Right ventricle myocardium inferior (tissue), 1 donor: ENCODE measurements around the gene HOXA4. TPM values are rescaled to one million over a fixed set of nuclear protein-coding genes. Genes with fewer than 3 reads are reported as not detected.
A peak's percentile ranks its signal among the peaks of the same experiment; 100 is the strongest.

Source experiments
- ATAC-seq: fragments of 200-7000 bp; cut with Tn5 transposase; one replicate; pipeline ENCODE4 v1.9.1; 2020; ENCODE audit warnings: mild to moderate bottlenecking, moderate library complexity
- DNase-seq: peaks from one replicate; pipeline ENCODE4 v3.0.0; 2021; ENCODE audit errors: missing footprints
- intact Hi-C: fragments of 100-400 bp; cut with DNase I; formaldehyde crosslinking; loops from one replicate; pipeline ENCODE4 v1.11.0; 2022
- total RNA-seq: library from RNA; stranded (reverse); fragmentation: NEBNext Ultra II Directional; extraction: Animal tissue kit (Norgen Biotek cat#: 25700); gene quantifications from one replicate; pipeline ENCODE4 v1.2.1, GENCODE V29; 2021
- donor health status: DM: no; HTN: yes; CAD: no; lungs with severe emphysema.

The HOXA4 gene
- total RNA-seq, 1 donor from 2014 or later, result 0.14 TPM

DNA sequence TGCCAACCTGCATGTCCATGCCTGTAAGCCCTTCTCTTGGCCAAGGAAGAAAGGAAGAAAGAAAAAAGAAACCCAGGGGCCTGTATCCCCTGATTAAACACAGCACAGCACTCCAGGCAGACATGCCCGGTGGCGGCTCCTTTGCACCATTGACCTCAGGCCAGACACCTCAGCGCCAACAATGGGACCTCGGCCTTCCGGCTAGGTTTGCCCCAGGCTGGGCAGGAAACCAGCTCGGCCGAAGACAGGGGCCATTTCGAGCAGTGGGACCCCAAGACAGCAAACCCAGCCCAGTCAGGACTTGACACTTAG lies 40.7 kb upstream of the HOXA4 start:
- DNase-seq (peak; percentile 44), ATAC-seq (no peak)
- intact Hi-C loops, result no loop called here

DNA sequence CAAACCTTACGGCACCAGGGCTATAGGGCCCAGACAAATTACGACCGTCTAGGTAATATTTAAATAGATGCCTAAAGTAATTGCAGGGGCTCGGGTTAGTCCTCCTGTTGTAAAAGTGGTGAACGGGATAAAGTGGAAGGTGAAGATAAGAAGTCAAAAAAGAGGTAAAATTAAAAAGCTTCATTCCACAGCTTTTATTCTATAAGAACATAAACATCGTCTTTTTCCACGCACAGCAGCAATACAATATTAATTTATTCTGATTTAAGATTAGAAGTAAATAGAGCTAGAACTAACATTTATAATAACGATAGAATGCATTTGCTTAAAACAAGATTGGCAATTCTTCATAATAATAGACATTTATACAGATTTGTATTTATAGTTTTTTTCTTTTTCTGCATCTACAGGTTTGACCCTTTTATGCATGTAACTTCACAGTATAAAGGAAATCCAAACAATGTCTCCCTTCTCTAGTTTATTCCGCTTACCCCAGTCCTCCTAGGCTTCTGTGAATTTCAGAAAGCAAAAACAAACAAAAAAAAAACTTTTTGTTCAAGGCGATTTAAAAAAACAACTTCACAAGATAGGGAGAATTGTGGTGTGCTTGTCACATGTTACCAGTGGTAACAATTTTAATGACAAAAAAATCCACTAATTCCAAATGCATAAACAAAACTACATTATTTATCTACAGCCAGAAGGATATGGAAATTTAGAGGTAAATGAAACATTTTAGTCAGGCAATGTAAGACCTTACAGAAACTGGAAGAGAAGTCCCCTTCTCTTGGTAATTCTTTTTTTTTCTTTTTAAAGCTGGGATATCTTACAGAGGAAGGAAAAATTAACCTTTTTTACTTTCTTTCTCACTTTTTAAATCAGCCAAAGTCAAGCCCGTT lies 40.1 kb upstream of the HOXA4 start:
- intact Hi-C loops, result no loop called here
- ATAC-seq, result no peak

DNA sequence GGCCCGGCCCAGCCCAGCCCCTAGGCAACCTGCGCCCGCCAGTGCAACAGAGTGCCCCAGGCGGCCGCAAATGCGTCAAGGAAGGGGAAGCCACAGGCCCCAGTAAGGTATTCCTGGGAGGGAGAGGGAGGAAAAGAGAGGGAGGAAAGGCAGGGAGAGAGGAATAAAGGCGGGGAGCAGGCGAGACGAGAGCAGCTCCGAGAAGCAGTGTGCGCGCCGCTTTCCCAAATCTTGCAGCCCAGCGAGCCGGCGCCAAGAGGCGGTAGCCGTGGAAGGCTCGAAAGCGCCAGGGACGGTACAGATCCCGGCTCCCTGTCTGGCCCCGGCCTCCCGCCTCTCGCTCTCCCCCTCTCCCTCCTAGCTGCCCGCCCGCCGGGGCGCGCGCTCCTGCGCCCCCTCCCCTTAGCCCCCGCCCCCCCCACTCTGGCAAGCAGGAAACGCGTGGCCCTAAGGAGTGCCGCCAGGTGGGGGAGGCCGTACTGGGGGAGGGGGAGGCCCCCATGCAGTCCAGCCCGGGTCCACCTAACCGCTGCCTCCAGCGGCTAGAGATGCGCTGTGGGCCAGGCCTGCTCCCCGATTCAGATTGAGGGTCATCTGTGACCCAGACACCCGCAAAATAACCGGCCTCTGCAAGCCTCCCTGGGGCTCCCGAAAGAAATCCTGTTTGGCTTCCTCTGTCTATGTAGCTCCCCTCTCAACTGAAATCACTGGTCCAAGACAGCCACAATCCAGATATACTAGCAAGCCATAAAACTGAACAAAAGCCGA lies 39.3 kb upstream of the HOXA4 start:
- no peak for ATAC-seq
- peak; percentile 31 for DNase-seq
- intact Hi-C loops, result loop anchor here (10.0 kb wide), 1 partner anchor 1285 kb away; no protein-coding TSS in a partner anchor

More for the DNA sequence above, 40.1 kb upstream of the HOXA4 start:
- DNase-seq, result no peak

DNA sequence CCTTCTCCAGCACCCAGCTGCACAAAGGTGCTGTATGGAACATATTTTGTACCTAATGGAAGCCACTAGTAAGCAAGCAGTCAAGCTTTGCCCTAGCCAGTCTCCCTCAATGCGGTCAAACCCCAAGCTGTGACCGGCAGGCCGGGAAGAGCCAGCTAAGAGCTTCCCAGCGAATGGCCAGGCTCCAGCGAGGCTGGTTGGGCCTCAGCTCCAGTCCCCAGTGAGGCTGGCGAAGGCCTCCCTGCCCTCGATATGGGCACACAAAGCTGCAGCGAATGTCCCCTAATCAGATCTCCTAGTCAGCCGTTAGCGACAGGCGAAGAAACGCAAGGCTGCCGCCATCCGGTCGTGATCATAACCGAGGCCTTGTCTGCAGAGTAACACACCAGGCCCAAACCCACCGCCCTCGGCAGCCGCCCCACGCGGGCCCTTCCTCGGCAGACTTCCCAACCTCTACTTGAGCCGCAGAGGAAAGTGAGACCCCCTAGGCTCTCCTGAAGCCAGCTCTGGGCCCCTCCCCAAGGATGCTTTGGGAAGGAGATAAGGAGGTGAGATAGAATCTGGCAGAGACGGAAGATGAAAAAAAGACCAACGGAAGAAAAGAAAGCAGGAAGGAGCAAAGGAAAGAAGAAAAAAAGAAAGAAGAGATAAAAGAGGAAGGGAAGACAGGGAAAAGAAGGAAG lies 37.8 kb upstream of the HOXA4 start:
- DNase-seq (peak; percentile 60), ATAC-seq (no peak)
- intact Hi-C loops, result loop anchor here (10.0 kb wide), 1 partner anchor 1284 kb away; no protein-coding TSS in a partner anchor

DNA sequence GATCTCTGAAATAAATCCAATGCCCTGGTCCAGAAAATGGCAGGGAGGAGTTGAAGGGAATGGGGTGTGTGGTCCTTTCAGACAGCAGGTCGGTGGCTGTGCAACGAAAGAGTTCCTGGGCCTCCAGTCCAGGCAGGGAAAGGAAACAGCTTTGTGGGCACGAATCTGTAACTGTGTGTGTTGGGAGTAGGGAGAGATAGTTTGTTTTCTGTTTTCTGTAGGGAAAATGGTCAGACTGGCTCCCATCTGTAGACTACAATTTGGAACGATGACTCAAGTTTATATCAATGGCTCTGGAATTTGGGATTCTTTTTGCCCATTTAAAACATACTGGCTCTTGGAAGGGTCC lies 37.3 kb upstream of the HOXA4 start:
- intact Hi-C loops, result loop anchor here (10.0 kb wide), 1 partner anchor 1283 kb away; no protein-coding TSS in a partner anchor
- ATAC-seq, result no peak
- no peak for DNase-seq

DNA sequence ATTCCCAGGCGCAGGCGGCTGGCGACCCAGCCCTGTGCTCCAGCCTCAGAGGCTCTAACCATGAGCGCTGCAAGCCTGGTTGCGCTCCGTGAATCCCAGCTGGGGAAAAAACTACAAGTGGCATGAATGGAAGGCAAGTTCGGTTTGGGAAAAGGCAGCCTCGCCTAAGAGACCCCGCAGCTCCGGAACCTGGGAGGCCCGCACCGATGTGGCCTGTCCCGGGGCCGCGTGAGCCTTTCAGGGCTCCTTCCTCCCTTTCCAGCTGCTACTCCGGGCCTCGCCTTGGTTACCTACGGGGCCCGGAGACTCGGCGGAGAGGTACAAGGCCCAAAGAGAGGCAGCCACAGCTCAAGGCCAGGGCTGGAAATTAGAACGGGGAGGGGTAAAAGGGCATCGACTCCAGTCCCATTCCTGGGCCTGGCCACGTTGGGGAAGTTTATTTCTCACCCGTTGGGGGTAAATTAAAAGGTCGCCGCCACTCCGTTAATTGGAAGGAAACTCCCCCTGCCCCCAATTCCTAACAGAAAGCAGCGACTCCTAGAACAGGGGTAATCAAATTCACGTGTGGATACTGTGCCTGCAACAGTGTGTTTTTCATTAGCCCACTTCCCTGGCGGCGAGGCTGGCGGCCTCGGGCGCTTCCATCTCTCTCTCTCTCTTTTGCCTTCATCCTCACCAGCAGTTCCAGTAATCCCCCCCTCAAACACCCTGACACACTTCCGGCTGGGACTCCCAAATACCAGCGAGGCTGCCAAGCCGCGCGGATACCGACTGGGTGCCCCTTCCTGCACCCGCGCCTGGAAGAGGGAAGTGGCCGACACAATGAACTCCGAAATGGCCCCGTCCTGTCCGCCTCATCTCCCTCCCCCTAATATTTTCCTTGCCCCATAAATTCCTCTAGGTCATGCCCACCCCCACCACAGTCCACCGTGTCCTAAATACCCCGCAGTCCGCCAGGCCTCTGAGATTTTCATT lies 36.3 kb upstream of the HOXA4 start:
- DNase-seq (peak; percentile 66), ATAC-seq (no peak)
- intact Hi-C loops, result loop anchor here (10.0 kb wide), 1 partner anchor 1282 kb away; no protein-coding TSS in a partner anchor

DNA sequence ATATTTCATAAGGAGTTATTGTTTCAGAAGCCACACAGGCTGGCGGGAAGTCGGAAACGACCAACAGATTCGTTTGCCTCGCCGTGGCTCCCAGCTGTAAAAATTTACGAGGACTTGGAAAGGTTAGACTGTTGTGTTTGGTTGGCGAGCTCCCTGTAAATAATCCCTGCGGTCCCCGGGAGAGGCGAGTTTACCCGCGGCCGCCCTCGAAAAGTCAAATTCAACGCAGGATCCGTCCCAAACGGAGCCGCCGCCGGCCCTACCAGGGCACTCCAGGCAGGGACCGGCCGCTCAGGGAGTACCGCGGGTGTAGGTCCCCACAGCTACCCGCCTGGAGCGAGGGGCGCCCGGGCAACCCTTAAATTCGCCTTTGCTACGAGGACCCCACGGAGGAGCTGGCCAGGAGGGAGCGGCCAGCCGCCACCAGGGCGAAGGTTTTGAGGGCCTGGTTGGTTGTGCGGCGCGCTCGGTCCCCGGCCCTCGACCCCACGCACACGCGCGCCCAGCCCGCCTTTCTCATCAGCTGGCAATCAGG lies 35.5 kb upstream of the HOXA4 start:
- DNase-seq (peak; percentile 53), ATAC-seq (no peak)
- intact Hi-C loops, result loop anchor here (10.0 kb wide), 1 partner anchor 1281 kb away; no protein-coding TSS in a partner anchor

DNA sequence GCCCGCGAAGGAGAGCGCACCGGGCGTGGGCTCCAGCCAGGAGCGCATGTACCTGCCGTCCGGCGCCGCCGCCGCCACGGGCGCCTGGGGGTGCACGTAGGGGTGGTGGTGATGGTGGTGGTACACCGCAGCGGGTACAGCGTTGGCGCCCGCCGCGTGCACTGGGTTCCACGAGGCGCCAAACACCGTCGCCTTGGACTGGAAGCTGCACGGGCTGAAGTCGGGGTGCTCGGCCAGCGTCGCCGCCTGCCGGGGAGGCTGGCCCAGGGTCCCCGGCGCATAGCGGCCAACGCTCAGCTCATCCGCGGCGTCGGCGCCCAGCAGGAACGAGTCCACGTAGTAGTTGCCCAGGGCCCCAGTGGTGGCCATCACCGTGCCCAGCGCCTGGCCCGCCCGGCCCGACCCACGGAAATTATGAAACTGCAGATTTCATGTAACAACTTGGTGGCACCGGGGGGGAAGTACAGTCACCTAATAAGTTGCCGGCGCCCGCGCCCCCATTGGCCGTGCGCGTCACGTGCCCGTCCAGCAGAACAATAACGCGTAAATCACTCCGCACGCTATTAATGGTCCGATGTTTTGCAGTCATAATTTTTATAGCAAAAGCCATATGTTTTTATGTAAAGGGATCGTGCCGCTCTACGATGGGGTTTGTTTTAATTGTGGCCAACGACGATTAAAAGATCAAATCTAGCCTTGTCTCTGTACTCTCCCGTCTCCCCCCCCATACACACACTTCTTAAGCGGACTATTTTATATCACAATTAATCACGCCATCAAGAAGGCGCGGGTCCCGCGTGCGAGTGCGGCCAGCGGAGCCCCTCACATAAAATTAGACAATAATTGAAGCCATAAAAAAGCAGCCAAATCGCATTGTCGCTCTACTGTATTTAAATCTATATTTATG lies 34.8 kb upstream of the HOXA4 start, which contains the start of gene HOXA9:
TSS of gene HOXA9 (minus strand) at position 449 of the 907 bp plus-strand sequence. CDS start at position 369, 80 bp downstream.
- no peak for ATAC-seq
- DNase-seq, result peak; percentile 88
- intact Hi-C loops, result loop anchor here (10.0 kb wide), 1 partner anchor 1281 kb away; no protein-coding TSS in a partner anchor

DNA sequence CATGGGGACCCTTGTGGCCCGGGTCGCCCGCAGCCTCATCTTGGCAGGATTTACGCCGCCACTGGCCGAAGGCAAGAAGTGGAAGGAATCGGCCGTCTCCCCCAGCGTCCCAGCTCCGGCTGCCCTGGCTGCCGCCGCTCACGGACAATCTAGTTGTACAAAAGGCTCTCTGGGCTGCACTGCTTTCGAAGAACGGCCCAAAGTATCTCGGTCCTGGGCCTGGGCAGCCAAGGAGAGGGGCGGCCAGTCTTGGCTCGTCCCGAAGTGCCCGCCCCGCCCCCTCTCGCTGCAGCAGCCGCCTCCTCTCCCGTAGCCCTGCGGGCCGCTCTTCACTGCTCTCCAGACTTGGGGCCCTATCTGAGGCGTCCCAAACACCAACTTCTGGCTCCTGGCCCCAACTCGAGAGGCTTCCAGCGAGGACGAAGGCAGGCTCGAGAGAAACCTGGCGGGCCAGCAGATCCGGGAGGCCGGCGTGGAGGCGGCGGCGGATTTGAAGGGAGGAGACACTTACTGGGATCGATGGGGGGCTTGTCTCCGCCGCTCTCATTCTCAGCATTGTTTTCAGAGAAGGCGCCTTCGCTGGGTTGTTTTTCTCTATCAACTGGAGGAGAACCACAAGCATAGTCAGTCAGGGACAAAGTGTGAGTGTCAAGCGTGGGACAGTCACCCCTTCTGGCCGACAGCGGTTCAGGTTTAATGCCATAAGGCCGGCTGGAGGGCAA lies 34.0 kb upstream of the HOXA4 start:
- DNase-seq (peak; percentile 69), ATAC-seq (no peak)
- intact Hi-C loops, result loop anchor here (5.0 to 10.0 kb wide), 2 partner anchors 797 to 1280 kb away; no protein-coding TSS in a partner anchor

DNA sequence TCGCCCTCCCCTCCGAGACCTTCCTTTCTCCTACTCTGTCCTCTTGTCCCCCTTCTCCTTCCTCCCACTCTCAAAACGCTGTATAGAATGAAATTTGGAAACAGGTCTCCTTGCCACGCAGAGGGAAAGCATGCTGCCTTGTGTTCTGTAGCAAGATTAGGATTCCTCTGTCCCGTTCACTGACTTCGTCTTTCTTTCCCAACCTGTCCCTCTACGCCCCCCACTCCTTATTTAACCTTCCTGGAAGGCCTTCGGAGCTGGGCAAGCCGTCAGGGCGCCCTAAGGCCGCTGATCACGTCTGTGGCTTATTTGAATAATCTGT lies 33.4 kb upstream of the HOXA4 start:
- intact Hi-C loops, result loop anchor here (5.0 to 10.0 kb wide), 2 partner anchors 797 to 1279 kb away; no protein-coding TSS in a partner anchor
- ATAC-seq (no peak), DNase-seq (no peak)

DNA sequence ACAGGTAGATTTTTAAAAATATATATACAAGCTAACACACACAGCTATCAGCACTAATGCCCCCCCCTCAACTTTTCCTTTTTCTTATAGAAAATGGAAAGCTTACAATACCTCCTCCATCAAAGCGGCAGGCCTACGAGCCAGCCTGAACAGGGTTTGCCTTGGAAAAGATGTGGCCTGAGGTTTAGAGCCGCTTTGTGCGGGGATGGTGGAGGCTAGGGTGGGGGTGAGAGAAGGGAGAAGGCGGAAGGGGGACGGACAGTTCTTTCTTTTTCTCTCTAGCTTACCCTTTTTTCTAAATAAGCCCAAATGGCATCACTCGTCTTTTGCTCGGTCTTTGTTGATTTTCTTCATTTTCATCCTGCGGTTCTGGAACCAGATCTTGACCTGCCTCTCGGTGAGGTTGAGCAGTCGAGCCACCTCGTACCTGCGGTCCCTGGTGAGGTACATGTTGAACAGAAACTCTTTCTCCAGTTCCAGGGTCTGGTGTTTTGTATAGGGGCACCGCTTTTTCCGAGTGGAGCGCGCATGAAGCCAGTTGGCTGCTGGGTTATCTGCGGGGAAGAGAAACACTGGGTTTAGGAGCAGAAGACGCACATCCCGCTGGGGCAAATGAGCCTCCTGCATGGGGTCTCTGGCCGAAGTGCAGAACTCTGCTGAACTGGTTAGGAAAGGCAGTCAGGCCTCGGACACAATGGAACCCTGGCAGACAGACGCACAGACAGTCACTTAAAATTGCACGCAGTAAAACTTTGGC lies 32.9 kb upstream of the HOXA4 start:
- DNase-seq (peak; percentile 48), ATAC-seq (no peak)
- intact Hi-C loops, result loop anchor here (5.0 to 10.0 kb wide), 2 partner anchors 796 to 1279 kb away; no protein-coding TSS in a partner anchor

DNA sequence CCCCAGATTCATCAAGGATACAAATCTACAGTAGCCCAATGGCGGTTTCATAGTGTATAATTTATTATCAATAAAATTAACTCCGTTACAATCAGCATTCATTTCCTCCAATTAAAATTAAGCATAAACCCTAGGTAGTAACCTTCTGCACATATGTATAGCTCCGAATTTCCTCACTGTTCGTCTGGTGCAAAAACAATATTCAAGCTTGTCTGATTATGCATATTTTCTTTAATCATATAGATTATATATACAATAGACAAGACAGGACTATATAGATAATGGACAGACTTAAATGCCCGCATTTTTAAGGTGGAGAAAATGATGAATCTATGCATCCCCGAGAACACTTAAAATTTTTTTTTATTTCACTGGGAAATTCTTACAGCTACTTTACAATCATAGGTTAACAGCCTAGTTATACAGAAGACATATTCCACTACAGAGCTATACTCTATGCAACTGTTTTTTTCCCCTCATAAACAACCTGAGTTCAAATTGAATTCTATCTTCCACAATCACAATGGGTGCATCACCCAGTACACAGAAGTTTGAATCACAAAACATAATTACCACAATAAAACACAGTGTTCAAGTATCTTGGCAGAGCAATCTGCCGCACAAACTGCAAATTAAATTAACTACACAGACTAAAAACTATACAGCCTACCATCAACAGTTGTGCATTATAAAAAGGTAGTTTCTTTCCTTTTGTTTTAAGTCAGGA lies 32.2 kb upstream of the HOXA4 start:
- intact Hi-C loops, result loop anchor here (5.0 to 10.0 kb wide), 2 partner anchors 795 to 1278 kb away; no protein-coding TSS in a partner anchor
- ATAC-seq (no peak), DNase-seq (no peak)

DNA sequence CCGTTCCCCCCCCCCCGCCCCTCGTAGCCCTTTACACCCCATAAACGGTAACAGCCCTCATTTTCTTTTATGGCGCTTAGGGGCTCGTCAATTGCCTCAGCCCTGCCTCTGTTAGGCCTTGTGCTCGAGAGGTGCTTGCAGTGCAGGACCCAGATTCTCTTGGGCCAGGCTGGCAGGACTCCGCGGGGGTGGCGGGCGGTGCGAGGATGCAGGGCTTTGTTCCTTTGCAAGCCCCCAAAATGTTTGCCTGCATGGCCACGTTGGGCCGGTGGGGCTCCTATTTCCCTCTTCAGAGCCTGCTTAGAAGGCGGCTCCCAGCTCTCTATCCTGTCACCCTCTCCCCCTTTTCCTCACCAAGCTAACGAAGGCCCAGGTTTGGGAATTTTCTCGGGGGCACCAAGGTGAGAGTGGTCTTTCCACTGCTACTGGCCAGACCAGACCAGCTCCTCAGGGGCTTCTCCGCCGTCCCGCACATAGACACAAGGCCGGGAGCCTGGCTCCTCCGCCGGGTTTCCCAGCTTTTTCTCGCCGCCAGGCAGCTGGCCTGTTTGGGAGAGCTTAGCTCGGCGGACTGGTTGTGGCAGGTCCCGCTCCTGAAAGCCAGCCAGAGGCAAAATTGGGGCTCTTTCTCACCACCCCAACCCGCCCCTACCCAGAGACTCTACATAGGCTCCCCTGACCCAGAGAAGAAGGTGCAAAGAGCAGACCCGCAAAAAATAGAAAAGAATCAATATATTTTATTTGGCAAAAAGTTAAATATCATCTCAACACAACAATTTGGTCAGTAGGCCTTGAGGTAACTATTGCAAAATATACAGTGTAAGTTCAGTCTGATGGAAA lies 31.4 kb upstream of the HOXA4 start:
- ATAC-seq (no peak), DNase-seq (peak; percentile 33)
- intact Hi-C loops, result loop anchor here (2.0 to 10.0 kb wide), 3 partner anchors 479 to 1277 kb away; no protein-coding TSS in a partner anchor
